ENCODE results near the gene TTLL11. TPM values are rescaled to one million over a fixed set of nuclear protein-coding genes. Genes with fewer than 3 reads are reported as not detected.

Gene TTLL11
- total RNA-seq, 4 donors from 2014 or later: 7.4 to 14.7 (median 11.0) TPM

GRCh38 chr9:121935739-121936138 lies 157.4 kb downstream of the TTLL11 start:
- TF ChIP-seq POLR2A (IDR thresholded peaks at IDR 0.05): no peak
- TF ChIP-seq, protein P1, sequence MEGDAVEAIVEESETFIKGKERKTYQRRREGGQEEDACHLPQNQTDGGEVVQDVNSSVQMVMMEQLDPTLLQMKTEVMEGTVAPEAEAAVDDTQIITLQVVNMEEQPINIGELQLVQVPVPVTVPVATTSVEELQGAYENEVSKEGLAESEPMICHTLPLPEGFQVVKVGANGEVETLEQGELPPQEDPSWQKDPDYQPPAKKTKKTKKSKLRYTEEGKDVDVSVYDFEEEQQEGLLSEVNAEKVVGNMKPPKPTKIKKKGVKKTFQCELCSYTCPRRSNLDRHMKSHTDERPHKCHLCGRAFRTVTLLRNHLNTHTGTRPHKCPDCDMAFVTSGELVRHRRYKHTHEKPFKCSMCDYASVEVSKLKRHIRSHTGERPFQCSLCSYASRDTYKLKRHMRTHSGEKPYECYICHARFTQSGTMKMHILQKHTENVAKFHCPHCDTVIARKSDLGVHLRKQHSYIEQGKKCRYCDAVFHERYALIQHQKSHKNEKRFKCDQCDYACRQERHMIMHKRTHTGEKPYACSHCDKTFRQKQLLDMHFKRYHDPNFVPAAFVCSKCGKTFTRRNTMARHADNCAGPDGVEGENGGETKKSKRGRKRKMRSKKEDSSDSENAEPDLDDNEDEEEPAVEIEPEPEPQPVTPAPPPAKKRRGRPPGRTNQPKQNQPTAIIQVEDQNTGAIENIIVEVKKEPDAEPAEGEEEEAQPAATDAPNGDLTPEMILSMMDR (IDR thresholded peaks at IDR 0.05): no peak
- H3K27ac ChIP-seq: no peak overlapping the region
- no peak overlapping the region for H3K4me3 ChIP-seq
- H3K9me3 ChIP-seq: no peaks in the 10 kb centered on the region
- no peaks in the 10 kb centered on the region for H3K27me3 ChIP-seq
- intact Hi-C loops (cut with DNase I; ENCODE audit: low total_unique reads): no loop called here
- H3K4me1 ChIP-seq: no peaks in the 10 kb centered on the region
- no peak for DNase-seq
- no peaks in the 10 kb centered on the region for H3K36me3 ChIP-seq

DNA sequence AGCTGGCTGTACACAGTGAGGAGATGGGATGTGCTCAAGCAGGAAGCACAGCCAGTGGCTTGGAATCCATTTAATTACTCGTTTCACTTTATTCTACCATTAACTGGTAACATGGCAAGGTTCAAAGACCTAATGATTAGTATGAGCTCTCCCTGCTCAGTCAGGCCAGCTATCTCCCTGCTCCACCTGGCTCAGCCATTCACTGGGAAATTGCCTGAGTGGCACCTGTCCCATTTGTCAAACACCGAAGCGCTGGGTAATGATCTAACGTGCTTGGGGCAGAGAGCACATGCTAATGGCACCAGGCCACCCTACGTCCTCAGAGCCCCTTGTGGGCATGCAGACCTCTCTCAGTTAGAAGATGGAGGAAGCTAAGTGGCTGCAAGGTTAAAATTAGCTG lies 162.2 kb downstream of the TTLL11 start:
- no peaks in the 10 kb centered on the region for H3K36me3 ChIP-seq
- intact Hi-C loops (cut with DNase I; ENCODE audit: low total_unique reads): no loop called here
- no peaks in the 10 kb centered on the region for H3K9me3 ChIP-seq
- no peak overlapping the region for H3K4me3 ChIP-seq
- H3K27ac ChIP-seq: no peak overlapping the region
- DNase-seq: no peak
- H3K27me3 ChIP-seq: no peaks in the 10 kb centered on the region
- no peaks in the 10 kb centered on the region for H3K4me1 ChIP-seq
- no peak for TF ChIP-seq POLR2A (IDR thresholded peaks at IDR 0.05)
- TF ChIP-seq, protein P1 (IDR thresholded peaks at IDR 0.05): no peak

DNA sequence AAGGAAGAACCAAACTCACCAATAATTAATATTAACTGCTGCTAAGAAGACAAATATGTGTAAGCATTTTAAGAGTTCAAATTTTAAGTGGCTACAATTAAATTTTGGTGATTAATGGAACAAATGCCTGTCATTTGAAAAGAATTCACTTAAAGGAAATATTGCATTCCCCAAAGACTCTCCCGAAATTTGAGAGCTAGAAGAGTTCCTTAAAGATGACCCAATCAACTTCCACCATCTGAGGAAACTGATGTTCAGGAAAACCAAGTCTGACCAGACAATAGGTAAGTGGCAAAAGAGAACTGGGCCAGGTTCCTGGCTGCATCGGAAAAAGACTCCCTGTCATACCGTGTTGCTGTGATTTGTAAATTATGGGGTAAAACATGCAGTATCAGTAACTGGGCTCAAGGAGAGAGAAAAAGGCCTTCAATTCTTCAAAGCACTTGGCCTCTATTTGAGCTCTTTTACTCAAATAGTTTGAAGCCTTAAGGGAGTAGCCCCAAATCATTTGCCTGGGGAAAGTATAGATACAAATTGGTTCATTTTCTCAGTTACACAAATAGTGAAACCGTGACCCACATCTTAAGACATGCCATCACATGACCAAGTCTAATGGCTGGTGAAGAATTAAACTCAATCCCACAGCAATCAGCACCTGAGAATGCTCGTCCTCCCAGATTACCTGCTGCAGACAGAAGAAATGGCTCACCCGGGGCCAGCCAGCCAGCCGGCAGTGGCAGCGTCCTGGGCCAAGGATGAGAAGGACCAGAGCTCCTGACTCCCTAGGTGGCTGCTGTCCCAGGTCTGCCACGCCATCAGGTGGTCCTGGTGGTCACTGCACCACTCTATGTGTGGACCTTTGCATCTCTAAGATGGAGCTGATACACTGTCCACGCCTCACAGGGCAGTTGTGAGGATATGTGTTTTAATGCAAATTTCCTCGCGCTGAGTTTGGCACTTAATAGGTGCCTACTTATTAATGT lies 162.9 kb downstream of the TTLL11 start:
- no peak for DNase-seq
- intact Hi-C loops (cut with DNase I; ENCODE audit: low total_unique reads): no loop called here

GRCh38 chr9:121927636-121928035 lies 165.5 kb downstream of the TTLL11 start:
- DNase-seq: no peak
- intact Hi-C loops (cut with DNase I; ENCODE audit: low total_unique reads): no loop called here
- no peaks in the 10 kb centered on the region for H3K4me1 ChIP-seq
- no peak overlapping the region for H3K27ac ChIP-seq
- no peak overlapping the region for H3K4me3 ChIP-seq
- H3K36me3 ChIP-seq: no peaks in the 10 kb centered on the region
- no peaks in the 10 kb centered on the region for H3K27me3 ChIP-seq
- no peak for TF ChIP-seq POLR2A (IDR thresholded peaks at IDR 0.05)
- TF ChIP-seq, protein P1 (IDR thresholded peaks at IDR 0.05): no peak
- no peaks in the 10 kb centered on the region for H3K9me3 ChIP-seq

More for the DNA sequence above, 162.9 kb downstream of the TTLL11 start:
- no peaks in the 10 kb centered on the region for H3K4me1 ChIP-seq
- no peaks in the 10 kb centered on the region for H3K27me3 ChIP-seq
- H3K4me3 ChIP-seq: no peak overlapping the region
- H3K36me3 ChIP-seq: no peaks in the 10 kb centered on the region
- TF ChIP-seq POLR2A (IDR thresholded peaks at IDR 0.05): no peak
- TF ChIP-seq, protein P1 (IDR thresholded peaks at IDR 0.05): peak in 2 of 4 experiments; percentile 17 to 25
- H3K9me3 ChIP-seq: no peaks in the 10 kb centered on the region
- no peak overlapping the region for H3K27ac ChIP-seq

DNA sequence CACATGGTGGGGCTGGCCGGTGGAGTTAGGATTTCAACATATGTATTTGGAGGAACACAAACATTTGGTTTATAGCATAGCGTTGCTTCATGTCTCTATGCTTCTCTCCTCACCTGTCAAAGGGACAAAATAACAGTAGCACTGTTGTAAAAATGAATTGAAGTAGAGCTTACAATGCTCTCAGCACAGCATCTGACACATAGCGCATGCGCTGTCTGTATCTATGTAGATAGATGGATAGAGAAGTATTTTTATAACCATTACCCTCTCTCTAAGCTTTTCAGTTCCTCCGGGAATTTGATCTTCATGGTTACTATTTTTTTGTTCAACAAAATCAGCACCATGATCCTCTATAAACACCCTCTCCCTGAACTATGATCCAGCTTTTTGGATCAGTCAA lies 166.0 kb downstream of the TTLL11 start:
- no peaks in the 10 kb centered on the region for H3K4me1 ChIP-seq
- TF ChIP-seq, protein P1 (IDR thresholded peaks at IDR 0.05): no peak
- TF ChIP-seq POLR2A (IDR thresholded peaks at IDR 0.05): no peak
- H3K9me3 ChIP-seq: no peaks in the 10 kb centered on the region
- H3K27ac ChIP-seq: no peak overlapping the region
- no peaks in the 10 kb centered on the region for H3K36me3 ChIP-seq
- no peaks in the 10 kb centered on the region for H3K27me3 ChIP-seq
- DNase-seq: no peak
- H3K4me3 ChIP-seq: no peak overlapping the region
- intact Hi-C loops (cut with DNase I; ENCODE audit: low total_unique reads): no loop called here

All from uterus (tissue), 4 donors.